ENCODE data around the gene BTBD2. TPM values are rescaled to one million over a fixed set of nuclear protein-coding genes. Genes with fewer than 3 reads are reported as not detected.

Gene BTBD2
- polyA plus RNA-seq, 1 donor from 2014 or later, result 8.2 TPM

Other genes with a start within 250 kb of the BTBD2 start
- 1.2 TPM for gene ATP8B3, start 203.4 kb downstream of the BTBD2 start, polyA plus RNA-seq
- 13.7 TPM for gene REXO1, start 167.2 kb downstream of the BTBD2 start, polyA plus RNA-seq
- 1.8 TPM for gene KLF16, start 152.1 kb downstream of the BTBD2 start, polyA plus RNA-seq
- 107 TPM for gene ABHD17A, start 130.2 kb downstream of the BTBD2 start, polyA plus RNA-seq
- 7.4 TPM for gene ADAT3, start 110.3 kb downstream of the BTBD2 start, polyA plus RNA-seq
- 43.1 TPM for gene SCAMP4, start 110.3 kb downstream of the BTBD2 start, polyA plus RNA-seq
- 28.8 TPM for gene CSNK1G2, start 74.5 kb downstream of the BTBD2 start, polyA plus RNA-seq
- 83.9 TPM for gene MKNK2, start 35.5 kb upstream of the BTBD2 start, polyA plus RNA-seq
- 136 TPM for gene MOB3A, start 80.6 kb upstream of the BTBD2 start, polyA plus RNA-seq
- 0.83 TPM for gene IZUMO4, start 81.2 kb upstream of the BTBD2 start, polyA plus RNA-seq
- 23.7 TPM for gene AP3D1, start 135.9 kb upstream of the BTBD2 start, polyA plus RNA-seq
- gene DOT1L, start 148.2 kb upstream of the BTBD2 start, polyA plus RNA-seq, result 2.7 TPM
- gene PLEKHJ1, start 220.6 kb upstream of the BTBD2 start, polyA plus RNA-seq, result 163 TPM
- 37.8 TPM for gene SF3A2, start 221.1 kb upstream of the BTBD2 start, polyA plus RNA-seq
- gene AMH, start 233.6 kb upstream of the BTBD2 start, polyA plus RNA-seq, result 0.15 TPM
- 4.3 TPM for gene JSRP1, start 240.7 kb upstream of the BTBD2 start, polyA plus RNA-seq

Data from IgD-negative memory B cell (primary cell).